Endothelial cell of umbilical vein (primary cell): Measurements from ENCODE around the gene NLN. TPM values are rescaled to one million over a fixed set of nuclear protein-coding genes. Genes with fewer than 3 reads are reported as not detected.
"Not testable (repeated sequence)": the region's sequence is repeated elsewhere in the genome, so short reads cannot be mapped to it uniquely, and the experiment has no call there.

Experiments
- BruUV-seq: library from RNA; stranded (reverse); fragments of 400-500 nt; replicated peaks from 2 replicates; lab custom pipeline; 2021; lab: Mats Ljungman, UMichigan
- CTCF ChIA-PET: fragments of 300-600, 350-600 bp; sonication (Branson Sonifier 250); formaldehyde crosslinking; loops from one replicate; lab custom pipeline; 2021; ENCODE audit warnings: antibody characterized with exemption, inconsistent platforms; lab: Charles Lee
- POLR2A ChIA-PET: fragments of 300-600, 350-600 bp; sonication (Branson Sonifier 250); formaldehyde crosslinking; loops from one replicate; lab custom pipeline; 2021; ENCODE audit warnings: antibody characterized with exemption, inconsistent platforms; lab: Charles Lee
- DNase-seq: peaks from one replicate; pipeline ENCODE4 v3.0.0-alpha.2; 2011; ENCODE audit warnings: low read depth, low spot score
- FAIRE-seq: peaks from 2 replicates; lab custom pipeline; 2011; peaks lifted over from hg19 to GRCh38; lab: Jason Lieb, UNC
- H2AFZ ChIP-seq: 2 replicates; pipeline ENCODE4 v1.6.0; 2012; ENCODE audit warnings: low read depth, low read length, control low read depth, inconsistent platforms
- H3K27ac ChIP-seq: 2 replicates; pipeline ENCODE4 v1.5.1; 2011; ENCODE audit warnings: low read depth, mild to moderate bottlenecking, control low read depth, low read length, moderate library complexity; ENCODE audit not compliant: insufficient read depth
- H3K27me3 ChIP-seq, 2 experiments: 2 replicates each; pipeline versions ENCODE4 v1.6.0 to v1.6.1; 2011; ENCODE audit warnings: low read length in 2 of 2, mixed read lengths in 1 of 2; ENCODE audit not compliant: control insufficient read depth in 2 of 2, insufficient read depth in 2 of 2
- H3K36me3 ChIP-seq, 2 experiments: 2 replicates in 1 of 2; 3 replicates in 1 of 2; pipeline ENCODE4 v1.5.1; 2011; ENCODE audit warnings: low read length in 2 of 2, mild to moderate bottlenecking in 1 of 2, moderate library complexity in 1 of 2; ENCODE audit not compliant: control insufficient read depth in 2 of 2, insufficient read depth in 2 of 2; ENCODE audit errors: extremely low read depth in 1 of 2
- H3K4me1 ChIP-seq: 3 replicates; pipeline ENCODE4 v1.5.1; 2011; ENCODE audit warnings: mild to moderate bottlenecking, low read length; ENCODE audit not compliant: control insufficient read depth, insufficient read depth; ENCODE audit errors: extremely low read depth
- H3K4me2 ChIP-seq: 2 replicates; pipeline ENCODE4 v1.6.1; 2011; ENCODE audit warnings: low read length, control low read depth, mixed read lengths; ENCODE audit not compliant: insufficient read depth
- H3K4me3 ChIP-seq, 3 experiments: fragments of 200-600 bp in 1 of 3; sonication (generic), shearing (Covaris generic) in 1 of 3; replicated peaks in 1 of 3; 2 replicates each; pipeline ENCODE4 v1.5.1; 2011 to 2016; ENCODE audit warnings: control low read depth in 3 of 3, low read length in 3 of 3, mild to moderate bottlenecking in 2 of 3, inconsistent platforms in 1 of 3, low read depth in 1 of 3, moderate library complexity in 1 of 3; ENCODE audit not compliant: insufficient read depth in 1 of 3
- H3K79me2 ChIP-seq: 2 replicates; pipeline ENCODE4 v1.6.0; 2012; ENCODE audit warnings: low read length, inconsistent platforms; ENCODE audit not compliant: control insufficient read depth, insufficient read depth
- H3K9ac ChIP-seq: replicated peaks from 2 replicates; pipeline ENCODE3; 2011; ENCODE audit warnings: low read length, control low read depth; ENCODE audit not compliant: insufficient read depth; ENCODE audit errors: extremely low read depth
- H3K9me1 ChIP-seq: replicated peaks from 3 replicates; pipeline ENCODE4 v1.6.0; 2011; ENCODE audit warnings: mild to moderate bottlenecking, low read length; ENCODE audit not compliant: control insufficient read depth, insufficient read depth; ENCODE audit errors: extremely low read depth
- H3K9me3 ChIP-seq: replicated peaks from 2 replicates; pipeline ENCODE4 v1.5.1; 2012; ENCODE audit warnings: low read length, inconsistent platforms; ENCODE audit not compliant: control insufficient read depth, insufficient read depth
- H4K20me1 ChIP-seq: replicated peaks from 2 replicates; pipeline ENCODE3; 2011; ENCODE audit warnings: mild to moderate bottlenecking, low read length; ENCODE audit not compliant: control insufficient read depth, insufficient read depth; ENCODE audit errors: extremely low read depth
- EZH2 ChIP-seq: IDR thresholded peaks from 2 replicates; pipeline ENCODE4 v1.6.1; 2012; ENCODE audit warnings: borderline replicate concordance, low read depth, mild to moderate bottlenecking, moderate library complexity, low read length, inconsistent platforms; ENCODE audit not compliant: severe bottlenecking
- FOS ChIP-seq: IDR thresholded peaks from 2 replicates; pipeline ENCODE4 v1.6.1; 2011; ENCODE audit warnings: mild to moderate bottlenecking, low read length, moderate library complexity, borderline replicate concordance; ENCODE audit not compliant: insufficient read depth
- GATA2 ChIP-seq: IDR thresholded peaks from 2 replicates; pipeline ENCODE4 v1.7.0; 2011; ENCODE audit warnings: low read depth, mild to moderate bottlenecking, moderate library complexity, mixed read lengths, low read length; ENCODE audit not compliant: insufficient read length, insufficient read depth
- JUN ChIP-seq: IDR thresholded peaks from 2 replicates; pipeline ENCODE4 v1.6.1; 2011; ENCODE audit warnings: borderline replicate concordance, low read depth; ENCODE audit not compliant: insufficient read length, insufficient read depth
- POLR2A ChIP-seq: IDR thresholded peaks from 2 replicates; pipeline ENCODE4 v1.6.1; 2012; ENCODE audit warnings: low read depth, mild to moderate bottlenecking, control low read depth, low read length
- POLR2AphosphoS5 ChIP-seq: IDR thresholded peaks from 2 replicates; pipeline ENCODE4 v1.6.1; 2012; ENCODE audit warnings: low read depth, mild to moderate bottlenecking, control low read depth, low read length, moderate library complexity; ENCODE audit not compliant: insufficient read depth
- dilution Hi-C: fragments of 300-500 bp; cut with MboI; formaldehyde crosslinking; loops from one replicate; pipeline ENCODE4 v1.15.0; 2019; ENCODE audit warnings: low sequenced_read_pairs; ENCODE audit not compliant: extremely low pct_ligation_motif_present
- intact Hi-C: fragments of 100-400 bp; cut with micrococcal nuclease; formaldehyde crosslinking; loops from one replicate; pipeline ENCODE4 v1.10.0; 2022
- polyA plus RNA-seq, 4 experiments: library from polyadenylated mRNA; depleted of rRNA in 3 of 4; stranded (reverse) in 3 of 4; unstranded in 1 of 4; fragments of >200 nt; gene quantifications; 2 replicates each; pipeline versions ENCODE4 v1.2.1 to v1.2.3, GENCODE V29; 2011 to 2012; ENCODE audit warnings: missing spikeins in 1 of 4
- total RNA-seq: library from RNA; stranded (reverse); gene quantifications from 2 replicates; pipeline ENCODE4 v1.2.3, GENCODE V29; 2021
- TF ChIP-seq, protein P1 (sequence below): IDR thresholded peaks from 2 replicates; pipeline ENCODE4 v1.6.1; 2011; ENCODE audit not compliant: insufficient read depth, insufficient read length
- TF ChIP-seq, protein P2 (sequence below), 2 donors: IDR thresholded peaks; 1 replicate in 1 of 2; 2 replicates in 1 of 2; pipeline ENCODE4 v1.5.1; 2011; ENCODE audit warnings: low read length in 2 of 2, mild to moderate bottlenecking in 2 of 2, moderate library complexity in 2 of 2, control low read depth in 1 of 2, inconsistent platforms in 1 of 2, low read depth in 1 of 2; ENCODE audit not compliant: insufficient read depth in 1 of 2; ENCODE audit errors: extremely low read depth in 1 of 2

NLN gene
- total and polyA plus RNA-seq, 2 donors (not counting 3 experiments of a cell fraction or from before 2014, with no cell fraction given) = 14.2 to 63.3 TPM

DNA sequence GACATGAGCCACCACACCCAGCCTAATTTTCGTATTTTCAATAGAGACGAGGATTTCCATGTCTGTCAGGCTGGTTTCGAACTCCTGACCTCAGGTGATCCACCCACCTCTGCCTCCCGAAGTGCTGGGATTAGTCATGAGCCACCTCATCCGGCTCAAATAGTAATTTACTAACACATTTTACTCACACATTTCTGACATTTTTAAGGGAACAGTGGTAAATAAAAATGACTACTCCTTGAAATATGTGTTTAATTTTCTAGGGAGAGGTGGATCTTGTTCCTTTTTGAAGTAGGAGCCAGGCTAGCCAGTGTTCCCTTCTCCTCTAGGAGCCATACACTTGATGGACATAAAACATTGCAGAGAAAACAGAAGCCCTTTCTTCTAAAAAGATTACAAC is 149.2 kb downstream of the NLN start:
- TF ChIP-seq FOS = peak; percentile 14
- TF ChIP-seq JUN = no peak
- TF ChIP-seq, protein P1, sequence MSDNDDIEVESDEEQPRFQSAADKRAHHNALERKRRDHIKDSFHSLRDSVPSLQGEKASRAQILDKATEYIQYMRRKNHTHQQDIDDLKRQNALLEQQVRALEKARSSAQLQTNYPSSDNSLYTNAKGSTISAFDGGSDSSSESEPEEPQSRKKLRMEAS = no peak
- TF ChIP-seq POLR2AphosphoS5 = no peak
- no peak for TF ChIP-seq POLR2A
- no peak for TF ChIP-seq GATA2
- TF ChIP-seq EZH2 = no peak
- TF ChIP-seq, protein P2, sequence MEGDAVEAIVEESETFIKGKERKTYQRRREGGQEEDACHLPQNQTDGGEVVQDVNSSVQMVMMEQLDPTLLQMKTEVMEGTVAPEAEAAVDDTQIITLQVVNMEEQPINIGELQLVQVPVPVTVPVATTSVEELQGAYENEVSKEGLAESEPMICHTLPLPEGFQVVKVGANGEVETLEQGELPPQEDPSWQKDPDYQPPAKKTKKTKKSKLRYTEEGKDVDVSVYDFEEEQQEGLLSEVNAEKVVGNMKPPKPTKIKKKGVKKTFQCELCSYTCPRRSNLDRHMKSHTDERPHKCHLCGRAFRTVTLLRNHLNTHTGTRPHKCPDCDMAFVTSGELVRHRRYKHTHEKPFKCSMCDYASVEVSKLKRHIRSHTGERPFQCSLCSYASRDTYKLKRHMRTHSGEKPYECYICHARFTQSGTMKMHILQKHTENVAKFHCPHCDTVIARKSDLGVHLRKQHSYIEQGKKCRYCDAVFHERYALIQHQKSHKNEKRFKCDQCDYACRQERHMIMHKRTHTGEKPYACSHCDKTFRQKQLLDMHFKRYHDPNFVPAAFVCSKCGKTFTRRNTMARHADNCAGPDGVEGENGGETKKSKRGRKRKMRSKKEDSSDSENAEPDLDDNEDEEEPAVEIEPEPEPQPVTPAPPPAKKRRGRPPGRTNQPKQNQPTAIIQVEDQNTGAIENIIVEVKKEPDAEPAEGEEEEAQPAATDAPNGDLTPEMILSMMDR (IDR thresholded peaks at IDR 0.05; ENCODE audit: extremely low read depth in 1 of 2, insufficient read depth in 1 of 2, low read depth in 1 of 2, low read length in 2 of 2) = no peak
- intact Hi-C loops = no loop called here
- Histone ChIP-seq H3K4me2 (no peak overlapping the region), H3K4me3 (no peak overlapping the region), H3K36me3 (no peaks in the 10 kb centered on the region), H3K9me3 (no peaks in the 10 kb centered on the region), H3K27ac (no peak overlapping the region), H2AFZ (no peak overlapping the region), H4K20me1 (no peaks in the 10 kb centered on the region), H3K79me2 (no peaks in the 10 kb centered on the region), H3K4me1 (peaks cover 20% of the 10 kb centered on the region), H3K9me1 (no peaks in the 10 kb centered on the region), H3K27me3 (no peaks in the 10 kb centered on the region), H3K9ac (no peak overlapping the region)
- BruUV-seq = no TSS peak
- dilution Hi-C loops = no loop called here
- CTCF ChIA-PET = no interaction called here
- FAIRE-seq (no peak), DNase-seq (no peak)
- POLR2A ChIA-PET = no interaction called here

DNA sequence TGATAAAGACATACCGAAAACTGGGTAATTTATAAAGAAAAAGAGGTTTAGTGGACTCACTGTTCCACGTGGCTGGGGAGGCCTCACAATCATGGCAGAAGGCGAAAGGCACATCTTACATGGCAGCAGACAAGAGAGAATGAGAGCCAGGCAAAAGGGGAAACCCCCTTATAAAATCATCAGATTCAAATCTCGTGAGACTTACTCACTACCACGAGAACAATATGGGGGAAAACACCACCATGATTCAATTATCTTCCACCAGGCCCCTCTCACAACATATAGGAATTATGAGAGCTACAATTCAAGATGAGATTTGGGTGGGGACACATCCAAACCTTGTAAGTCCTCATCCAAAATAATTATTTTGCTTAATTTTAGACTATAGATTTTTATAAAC is 149.8 kb downstream of the NLN start:
- intact Hi-C loops = not testable (repeated sequence)

More for the DNA sequence above, 149.8 kb downstream of the NLN start:
- H4K20me1 ChIP-seq, H3K27me3 ChIP-seq, H2AFZ ChIP-seq, H3K79me2 ChIP-seq, FAIRE-seq, CTCF ChIA-PET, POLR2A ChIA-PET, H3K9ac ChIP-seq, H3K27ac ChIP-seq, H3K4me2 ChIP-seq, H3K9me1 ChIP-seq, BruUV-seq, H3K36me3 ChIP-seq, DNase-seq, H3K4me3 ChIP-seq, H3K9me3 ChIP-seq, dilution Hi-C loops: not testable (repeated sequence)
- H3K4me1 ChIP-seq = peaks cover 19% of the 10 kb centered on the region
